ENCODE measurements around the gene MOCOS. TPM values are rescaled to one million over a fixed set of nuclear protein-coding genes. Genes with fewer than 3 reads are reported as not detected.

MOCOS gene
- total RNA-seq, 1 donor from 2014 or later, result 1.9 TPM

- Histone ChIP-seq H3K27me3 (ENCODE audit: insufficient read depth, low read length) (no peaks in the 10 kb centered on the region), H3K9ac (ENCODE audit: low read length) (no peak overlapping the region), H2AFZ (ENCODE audit: low read depth, low read length) (no peak overlapping the region), H3K4me2 (ENCODE audit: low read length) (no peak overlapping the region), H3K4me1 (ENCODE audit: insufficient read depth, low read length) (no peaks in the 10 kb centered on the region), H3K36me3 (ENCODE audit: insufficient read depth, low read length) (no peaks in the 10 kb centered on the region), H4K20me1 (ENCODE audit: insufficient read depth, low read length) (no peaks in the 10 kb centered on the region), H3K79me2 (ENCODE audit: insufficient read depth, low read length) (no peaks in the 10 kb centered on the region), H3K4me3 (ENCODE audit: insufficient read depth, low read depth, low read length) (no peak overlapping the region), H3K27ac (ENCODE audit: low read depth, low read length) (no peak overlapping the region), H3K9me3 (ENCODE audit: insufficient read depth, low read depth, low read length) (no peaks in the 10 kb centered on the region)
- H3K4me1 Mint-ChIP-seq (ENCODE audit: low read depth, unreplicated experiment), result peaks cover 8% of the 10 kb centered on the region
- peaks cover 7% of the 10 kb centered on the region for H3K9me3 Mint-ChIP-seq (ENCODE audit: unreplicated experiment)
- no peak overlapping the region for H3K27ac Mint-ChIP-seq (ENCODE audit: unreplicated experiment)
- peaks cover 2% of the 10 kb centered on the region for H3K27me3 Mint-ChIP-seq (ENCODE audit: low read depth, unreplicated experiment)
- H3K4me3 Mint-ChIP-seq (ENCODE audit: unreplicated experiment), result no peak overlapping the region
- FAIRE-seq, result no peak
- no peaks in the 10 kb centered on the region for H3K36me3 Mint-ChIP-seq (ENCODE audit: low read depth, unreplicated experiment)
- TF ChIP-seq CTCF (IDR thresholded peaks at IDR 0.05; ENCODE audit: insufficient read depth, low read depth, low read length), result no peak
- TF ChIP-seq EZH2 (IDR thresholded peaks at IDR 0.05; ENCODE audit: insufficient read depth, low read length), result no peak
- no peak for DNase-seq (ENCODE audit: low read depth)
These were observed 25.2 kb downstream of the MOCOS start for GRCh38 chr18:36212301-36213171.

GRCh38 chr18:36214811-36215210, 27.5 kb downstream of the MOCOS start:
- Histone ChIP-seq H3K9ac (ENCODE audit: low read length) (no peak overlapping the region), H3K27me3 (ENCODE audit: insufficient read depth, low read length) (no peaks in the 10 kb centered on the region)

More at GRCh38 chr18:36214811-36215210, 27.5 kb downstream of the MOCOS start:
- FAIRE-seq (no peak), DNase-seq (ENCODE audit: low read depth) (no peak)
- TF ChIP-seq EZH2 (IDR thresholded peaks at IDR 0.05; ENCODE audit: insufficient read depth, low read length) (no peak), CTCF (IDR thresholded peaks at IDR 0.05; ENCODE audit: insufficient read depth, low read depth, low read length) (no peak)
- no peaks in the 10 kb centered on the region for H4K20me1 ChIP-seq (ENCODE audit: insufficient read depth, low read length)
- no peak overlapping the region for H3K4me2 ChIP-seq (ENCODE audit: low read length)
- no peak overlapping the region for H3K27ac Mint-ChIP-seq (ENCODE audit: unreplicated experiment)
- no peak overlapping the region for H3K27ac ChIP-seq (ENCODE audit: low read depth, low read length)
- H3K36me3 Mint-ChIP-seq (ENCODE audit: low read depth, unreplicated experiment), result no peaks in the 10 kb centered on the region
- no peak overlapping the region for H2AFZ ChIP-seq (ENCODE audit: low read depth, low read length)
- no peaks in the 10 kb centered on the region for H3K4me1 ChIP-seq (ENCODE audit: insufficient read depth, low read length)
- no peaks in the 10 kb centered on the region for H3K9me3 ChIP-seq (ENCODE audit: insufficient read depth, low read depth, low read length)
- H3K27me3 Mint-ChIP-seq (ENCODE audit: low read depth, unreplicated experiment), result peaks cover 2% of the 10 kb centered on the region
- H3K4me3 ChIP-seq (ENCODE audit: insufficient read depth, low read depth, low read length), result no peak overlapping the region
- H3K36me3 ChIP-seq (ENCODE audit: insufficient read depth, low read length), result no peaks in the 10 kb centered on the region
- peaks cover 8% of the 10 kb centered on the region for H3K4me1 Mint-ChIP-seq (ENCODE audit: low read depth, unreplicated experiment)
- no peaks in the 10 kb centered on the region for H3K79me2 ChIP-seq (ENCODE audit: insufficient read depth, low read length)
- H3K4me3 Mint-ChIP-seq (ENCODE audit: unreplicated experiment), result no peak overlapping the region
- H3K9me3 Mint-ChIP-seq (ENCODE audit: unreplicated experiment), result peaks cover 2% of the 10 kb centered on the region
